Trophoblast cell (in vitro differentiated cells and primary cell): Measurements from ENCODE around the gene EIF4G3.

Experiments
- DNase-seq, 2 donors: peaks; one replicate each; pipeline ENCODE4 v3.0.0-alpha.2; 2016
- H2AFZ ChIP-seq: 2 replicates; pipeline ENCODE4 v1.6.1; 2013; ENCODE audit warnings: low read length, moderate library complexity, mild to moderate bottlenecking; ENCODE audit not compliant: insufficient read depth, poor library complexity
- H2AK5ac ChIP-seq: 2 replicates; pipeline ENCODE4 v1.6.1; 2013; ENCODE audit warnings: mild to moderate bottlenecking, low read length
- H2BK120ac ChIP-seq: 2 replicates; pipeline ENCODE4 v1.6.1; 2013; ENCODE audit warnings: low read length, mild to moderate bottlenecking, moderate library complexity; ENCODE audit not compliant: insufficient read depth, poor library complexity
- H2BK12ac ChIP-seq: 2 replicates; pipeline ENCODE4 v1.6.1; 2013; ENCODE audit warnings: mild to moderate bottlenecking, low read length, moderate library complexity
- H2BK5ac ChIP-seq: 2 replicates; pipeline ENCODE4 v1.6.1; 2013; ENCODE audit warnings: low read length, low read depth, moderate library complexity, mild to moderate bottlenecking; ENCODE audit not compliant: poor library complexity
- H3K14ac ChIP-seq: 2 replicates; pipeline ENCODE4 v1.6.1; 2013; ENCODE audit warnings: mild to moderate bottlenecking, low read length
- H3K18ac ChIP-seq: 2 replicates; pipeline ENCODE4 v1.6.1; 2013; ENCODE audit warnings: mild to moderate bottlenecking, low read length
- H3K23ac ChIP-seq: 2 replicates; pipeline ENCODE4 v1.6.1; 2013; ENCODE audit warnings: low read length
- H3K27ac ChIP-seq: 2 replicates; pipeline ENCODE4 v1.5.1; 2013; ENCODE audit warnings: low read depth, mild to moderate bottlenecking, inconsistent platforms, low read length, moderate library complexity
- H3K27me3 ChIP-seq: 2 replicates; pipeline ENCODE4 v1.6.1; 2013; ENCODE audit warnings: inconsistent platforms, mild to moderate bottlenecking, low read length, moderate library complexity; ENCODE audit not compliant: insufficient read depth
- H3K36me3 ChIP-seq, 2 experiments: 1 replicate in 1 of 2; 2 replicates in 1 of 2; pipeline ENCODE4 v1.6.1; 2013; ENCODE audit warnings: low read length in 2 of 2, mild to moderate bottlenecking in 2 of 2, moderate library complexity in 1 of 2; ENCODE audit not compliant: insufficient read depth in 2 of 2, control insufficient read depth in 1 of 2
- H3K4ac ChIP-seq: 2 replicates; pipeline ENCODE4 v1.6.1; 2013; ENCODE audit warnings: low read depth, mild to moderate bottlenecking, low read length, moderate library complexity
- H3K4me1 ChIP-seq, 2 experiments: 1 replicate in 1 of 2; 2 replicates in 1 of 2; pipeline ENCODE4 v1.6.1; 2013; ENCODE audit warnings: low read length in 2 of 2, mild to moderate bottlenecking in 2 of 2, moderate library complexity in 1 of 2; ENCODE audit not compliant: insufficient read depth in 2 of 2, control insufficient read depth in 1 of 2
- H3K4me2 ChIP-seq: 2 replicates; pipeline ENCODE4 v1.6.1; 2013; ENCODE audit warnings: inconsistent platforms, mild to moderate bottlenecking, low read length, moderate library complexity
- H3K4me3 ChIP-seq: 2 replicates; pipeline ENCODE4 v1.5.1; 2013; ENCODE audit warnings: mild to moderate bottlenecking, low read depth, low read length, inconsistent platforms
- H3K79me1 ChIP-seq: one replicate; pipeline ENCODE4 v1.6.1; 2013; ENCODE audit warnings: low read length
- H3K79me2 ChIP-seq: 2 replicates; pipeline ENCODE4 v1.6.1; 2013; ENCODE audit warnings: low read length, mild to moderate bottlenecking; ENCODE audit not compliant: control insufficient read depth, insufficient read depth, poor library complexity
- H3K9ac ChIP-seq: 2 replicates; pipeline ENCODE4 v1.6.1; 2013; ENCODE audit warnings: mild to moderate bottlenecking, low read length
- H3K9me3 ChIP-seq: 2 replicates; pipeline ENCODE4 v1.6.1; 2013; ENCODE audit warnings: low read depth, mild to moderate bottlenecking, control low read depth, inconsistent platforms, low read length; ENCODE audit not compliant: insufficient read depth
- H4K12ac ChIP-seq: 2 replicates; pipeline ENCODE4 v1.6.1; 2013; ENCODE audit warnings: low read depth, mild to moderate bottlenecking, low read length, moderate library complexity
- H4K8ac ChIP-seq: 2 replicates; pipeline ENCODE4 v1.6.1; 2013; ENCODE audit warnings: low read depth, mild to moderate bottlenecking, low read length, moderate library complexity
- H4K91ac ChIP-seq: one replicate; pipeline ENCODE4 v1.6.1; 2013; ENCODE audit warnings: low read depth, mild to moderate bottlenecking, low read length, moderate library complexity
- whole genome bisulfite sequencing: extraction: QIAGEN DNeasy Blood & Tissue Kit; methylation state at CpG from one replicate; pipeline ENCODE4 v1.1.7; 2013; ENCODE audit warnings: missing lambda C conversion rate; ENCODE audit not compliant: insufficient read length, insufficient coverage; ENCODE audit errors: extremely low coverage; 5-methylcytosine and 5-hydroxymethylcytosine counted together

Gene EIF4G3

GRCh38 chr1:21161842-21162241 is 14.9 kb downstream of the EIF4G3 start:
- Histone ChIP-seq H3K23ac (no peak overlapping the region), H3K79me1 (no peaks in the 10 kb centered on the region), H4K12ac (no peak overlapping the region), H3K27me3 (no peaks in the 10 kb centered on the region), H3K4me3 (no peak overlapping the region), H4K91ac (no peak overlapping the region), H2AFZ (no peak overlapping the region), H3K4me2 (no peak overlapping the region), H3K27ac (no peak overlapping the region), H3K4me1 (no peaks in the 10 kb centered on the region), H2BK12ac (no peak overlapping the region), H3K9me3 (peaks cover 2% of the 10 kb centered on the region), H3K4ac (no peak overlapping the region), H4K8ac (no peak overlapping the region), H3K14ac (no peak overlapping the region), H3K18ac (no peak overlapping the region), H2AK5ac (no peak overlapping the region), H3K36me3 (peaks cover 11 to 26% of the 10 kb centered on the region in 2 experiments), H3K9ac (no peak overlapping the region), H3K79me2 (peaks cover 3% of the 10 kb centered on the region), H2BK5ac (no peak overlapping the region), H2BK120ac (no peak overlapping the region)
- WGBS, result no CpG with 5 or more reads among the region's 6 CpGs
- DNase-seq, result no peak

GRCh38 chr1:21160263-21160796 is 16.4 kb downstream of the EIF4G3 start:
- H4K12ac ChIP-seq, result no peak overlapping the region
- no peak overlapping the region for H3K14ac ChIP-seq
- no peak overlapping the region for H3K4ac ChIP-seq
- no peak overlapping the region for H3K4me3 ChIP-seq
- no CpG with 5 or more reads among the region's 3 CpGs for WGBS
- H3K79me2 ChIP-seq, result peaks cover 3% of the 10 kb centered on the region
- no peaks in the 10 kb centered on the region for H3K9me3 ChIP-seq
- no peak overlapping the region for H2AK5ac ChIP-seq
- H2AFZ ChIP-seq, result no peak overlapping the region
- H2BK12ac ChIP-seq, result no peak overlapping the region
- no peak overlapping the region for H3K23ac ChIP-seq
- no peaks in the 10 kb centered on the region for H3K79me1 ChIP-seq
- H3K27me3 ChIP-seq, result no peaks in the 10 kb centered on the region
- no peak overlapping the region for H3K18ac ChIP-seq
- H3K36me3 ChIP-seq, result peaks cover 5 to 20% of the 10 kb centered on the region in 2 experiments
- no peak overlapping the region for H3K4me2 ChIP-seq
- H4K91ac ChIP-seq, result no peak overlapping the region
- no peak overlapping the region for H3K9ac ChIP-seq
- no peaks in the 10 kb centered on the region for H3K4me1 ChIP-seq
- H2BK120ac ChIP-seq, result no peak overlapping the region
- no peak overlapping the region for H4K8ac ChIP-seq
- DNase-seq, result no peak
- H3K27ac ChIP-seq, result no peak overlapping the region
- no peak overlapping the region for H2BK5ac ChIP-seq

GRCh38 chr1:21157868-21158267 is 18.8 kb downstream of the EIF4G3 start:
- no peaks in the 10 kb centered on the region for H3K9me3 ChIP-seq
- H3K4me1 ChIP-seq, result no peaks in the 10 kb centered on the region
- no peak overlapping the region for H3K4me3 ChIP-seq
- H2AK5ac ChIP-seq, result no peak overlapping the region
- no peaks in the 10 kb centered on the region for H3K27me3 ChIP-seq
- no peak overlapping the region for H4K91ac ChIP-seq
- H2AFZ ChIP-seq, result no peak overlapping the region
- H3K23ac ChIP-seq, result no peak overlapping the region
- no peak overlapping the region for H2BK5ac ChIP-seq
- no peak overlapping the region for H2BK12ac ChIP-seq
- no peak overlapping the region for H4K8ac ChIP-seq
- no peak overlapping the region for H3K4ac ChIP-seq
- H3K36me3 ChIP-seq, result peaks cover 2 to 18% of the 10 kb centered on the region in 2 experiments
- H3K14ac ChIP-seq, result no peak overlapping the region
- no peak overlapping the region for H3K9ac ChIP-seq
- peaks cover 3% of the 10 kb centered on the region for H3K79me2 ChIP-seq
- H2BK120ac ChIP-seq, result no peak overlapping the region
- H3K79me1 ChIP-seq, result no peaks in the 10 kb centered on the region
- H4K12ac ChIP-seq, result no peak overlapping the region
- H3K27ac ChIP-seq, result no peak overlapping the region
- no CpG with 5 or more reads among the region's 3 CpGs for WGBS
- H3K4me2 ChIP-seq, result no peak overlapping the region
- H3K18ac ChIP-seq, result no peak overlapping the region
- no peak for DNase-seq

- H3K4ac ChIP-seq, result no peak overlapping the region
- no peak overlapping the region for H4K8ac ChIP-seq
- H2AK5ac ChIP-seq, result no peak overlapping the region
- H2BK5ac ChIP-seq, result no peak overlapping the region
- H3K79me2 ChIP-seq, result peaks cover 3% of the 10 kb centered on the region
- no peak overlapping the region for H2BK120ac ChIP-seq
- H4K12ac ChIP-seq, result no peak overlapping the region
- H3K14ac ChIP-seq, result no peak overlapping the region
- no peaks in the 10 kb centered on the region for H3K27me3 ChIP-seq
- H3K23ac ChIP-seq, result no peak overlapping the region
- peaks cover 2 to 14% of the 10 kb centered on the region in 2 experiments for H3K36me3 ChIP-seq
- no peaks in the 10 kb centered on the region for H3K4me1 ChIP-seq
- H3K18ac ChIP-seq, result no peak overlapping the region
- no peak overlapping the region for H4K91ac ChIP-seq
- no peak overlapping the region for H3K4me2 ChIP-seq
- H3K9ac ChIP-seq, result no peak overlapping the region
- no peak for DNase-seq
- no peak overlapping the region for H2AFZ ChIP-seq
- H3K4me3 ChIP-seq, result no peak overlapping the region
- H3K9me3 ChIP-seq, result no peaks in the 10 kb centered on the region
- no CpG with 5 or more reads among the region's 3 CpGs for WGBS
- H3K79me1 ChIP-seq, result no peaks in the 10 kb centered on the region
- H2BK12ac ChIP-seq, result no peak overlapping the region
- no peak overlapping the region for H3K27ac ChIP-seq
Observed at GRCh38 chr1:21157054-21157453, 19.6 kb downstream of the EIF4G3 start.
